Ishikawa (cell line): Measurements from ENCODE around the gene EIF2S1.

Source experiments
- CEBPB ChIP-seq: IDR thresholded peaks from 2 replicates; pipeline ENCODE4 v1.6.1; 2012
- CREB1 ChIP-seq: IDR thresholded peaks from 2 replicates; pipeline ENCODE4 v1.6.1; 2012; ENCODE audit warnings: low read depth
- EGR1 ChIP-seq: IDR thresholded peaks from 2 replicates; pipeline ENCODE4 v1.6.1; 2012
- EP300 ChIP-seq: IDR thresholded peaks from 2 replicates; pipeline ENCODE4 v1.6.1; 2012; ENCODE audit warnings: borderline replicate concordance
- FOXM1 ChIP-seq: IDR thresholded peaks from 2 replicates; pipeline ENCODE4 v1.6.1; 2012; ENCODE audit warnings: low read depth, borderline replicate concordance
- NFIC ChIP-seq: IDR thresholded peaks from 2 replicates; pipeline ENCODE4 v1.6.1; 2012
- RAD21 ChIP-seq: IDR thresholded peaks from 2 replicates; pipeline ENCODE4 v1.6.1; 2012; ENCODE audit warnings: low read depth
- REST ChIP-seq: IDR thresholded peaks from 2 replicates; pipeline ENCODE4 v1.6.1; 2012; ENCODE audit warnings: low read depth, mild to moderate bottlenecking
- TAF1 ChIP-seq: IDR thresholded peaks from 2 replicates; pipeline ENCODE4 v1.6.1; 2012; ENCODE audit warnings: low read depth, mild to moderate bottlenecking
- TCF12 ChIP-seq: IDR thresholded peaks from 2 replicates; pipeline ENCODE4 v1.6.1; 2012; ENCODE audit warnings: low read depth
- TEAD4 ChIP-seq: IDR thresholded peaks from 2 replicates; pipeline ENCODE4 v1.6.1; 2012
- USF1 ChIP-seq: IDR thresholded peaks from 2 replicates; pipeline ENCODE4 v1.6.1; 2012
- YY1 ChIP-seq: IDR thresholded peaks from 2 replicates; pipeline ENCODE4 v1.6.1; 2012; ENCODE audit warnings: low read depth
- ZBTB7A ChIP-seq: IDR thresholded peaks from 2 replicates; pipeline ENCODE4 v1.6.1; 2012; ENCODE audit warnings: low read depth
- TF ChIP-seq, protein P1 (sequence below): IDR thresholded peaks from 2 replicates; pipeline ENCODE4 v1.6.1; 2012

Gene EIF2S1

DNA sequence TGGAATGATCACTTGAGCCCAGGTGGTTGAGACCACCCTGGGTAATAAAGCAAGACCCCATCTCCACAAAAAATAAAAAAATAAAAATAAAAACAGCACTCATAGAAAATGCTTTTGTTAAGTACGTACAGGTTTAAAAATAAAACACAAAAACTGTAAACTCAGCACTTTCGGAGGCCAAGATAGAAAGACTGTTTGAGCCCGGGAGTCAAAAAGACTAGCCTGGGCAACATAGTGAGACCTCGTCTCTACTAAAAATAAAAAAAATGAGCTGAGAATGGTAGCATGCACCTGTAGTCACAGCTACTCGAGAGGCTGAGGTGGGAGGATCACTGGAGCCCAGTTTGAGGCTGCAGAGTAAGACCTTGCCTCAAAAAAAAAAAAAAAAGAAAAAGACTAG, 8.1 kb upstream of the EIF2S1 start:
- TF ChIP-seq CEBPB (no peak), FOXM1 (no peak)

GRCh38 chr14:67357186-67357968, 2.8 kb upstream of the EIF2S1 start:
- no peak for TF ChIP-seq TCF12
- no peak for TF ChIP-seq ZBTB7A
- no peak for TF ChIP-seq FOXM1
- TF ChIP-seq CEBPB: no peak
- TF ChIP-seq, protein P1, sequence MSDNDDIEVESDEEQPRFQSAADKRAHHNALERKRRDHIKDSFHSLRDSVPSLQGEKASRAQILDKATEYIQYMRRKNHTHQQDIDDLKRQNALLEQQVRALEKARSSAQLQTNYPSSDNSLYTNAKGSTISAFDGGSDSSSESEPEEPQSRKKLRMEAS: no peak
- TF ChIP-seq USF1: no peak
- no peak for TF ChIP-seq TEAD4
- TF ChIP-seq REST: no peak
- no peak for TF ChIP-seq RAD21
- no peak for TF ChIP-seq EGR1
- no peak for TF ChIP-seq TAF1
- TF ChIP-seq EP300: no peak
- TF ChIP-seq YY1: no peak
- TF ChIP-seq NFIC: no peak
- no peak for TF ChIP-seq CREB1

DNA sequence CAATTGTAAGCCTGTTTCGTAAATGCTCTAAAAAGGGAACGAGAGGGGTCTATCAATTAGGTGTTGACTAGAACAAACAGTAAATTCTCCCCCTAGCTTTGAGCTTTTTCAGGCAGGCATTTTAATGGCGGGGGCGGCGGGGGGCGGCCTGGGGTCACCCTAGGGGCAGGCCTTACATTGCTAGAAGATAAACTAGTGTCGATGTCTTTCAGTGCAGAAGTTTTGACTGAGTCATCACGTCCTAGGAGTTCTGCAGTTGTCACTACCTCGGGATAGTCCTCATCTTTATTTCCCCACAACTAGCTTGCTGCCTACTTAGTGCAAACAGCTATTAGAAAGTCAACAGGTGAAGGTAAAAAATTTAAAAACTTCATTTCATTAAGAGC, 2.2 kb upstream of the EIF2S1 start:
- TF ChIP-seq ZBTB7A: no peak
- no peak for TF ChIP-seq REST
- TF ChIP-seq EGR1: no peak
- no peak for TF ChIP-seq CEBPB
- TF ChIP-seq TEAD4: no peak
- no peak for TF ChIP-seq EP300
- TF ChIP-seq FOXM1: no peak
- TF ChIP-seq TCF12: no peak
- no peak for TF ChIP-seq CREB1
- TF ChIP-seq TAF1: no peak
- TF ChIP-seq NFIC: no peak
- TF ChIP-seq USF1: no peak
- TF ChIP-seq YY1: no peak
- TF ChIP-seq, protein P1: no peak
- no peak for TF ChIP-seq RAD21

DNA sequence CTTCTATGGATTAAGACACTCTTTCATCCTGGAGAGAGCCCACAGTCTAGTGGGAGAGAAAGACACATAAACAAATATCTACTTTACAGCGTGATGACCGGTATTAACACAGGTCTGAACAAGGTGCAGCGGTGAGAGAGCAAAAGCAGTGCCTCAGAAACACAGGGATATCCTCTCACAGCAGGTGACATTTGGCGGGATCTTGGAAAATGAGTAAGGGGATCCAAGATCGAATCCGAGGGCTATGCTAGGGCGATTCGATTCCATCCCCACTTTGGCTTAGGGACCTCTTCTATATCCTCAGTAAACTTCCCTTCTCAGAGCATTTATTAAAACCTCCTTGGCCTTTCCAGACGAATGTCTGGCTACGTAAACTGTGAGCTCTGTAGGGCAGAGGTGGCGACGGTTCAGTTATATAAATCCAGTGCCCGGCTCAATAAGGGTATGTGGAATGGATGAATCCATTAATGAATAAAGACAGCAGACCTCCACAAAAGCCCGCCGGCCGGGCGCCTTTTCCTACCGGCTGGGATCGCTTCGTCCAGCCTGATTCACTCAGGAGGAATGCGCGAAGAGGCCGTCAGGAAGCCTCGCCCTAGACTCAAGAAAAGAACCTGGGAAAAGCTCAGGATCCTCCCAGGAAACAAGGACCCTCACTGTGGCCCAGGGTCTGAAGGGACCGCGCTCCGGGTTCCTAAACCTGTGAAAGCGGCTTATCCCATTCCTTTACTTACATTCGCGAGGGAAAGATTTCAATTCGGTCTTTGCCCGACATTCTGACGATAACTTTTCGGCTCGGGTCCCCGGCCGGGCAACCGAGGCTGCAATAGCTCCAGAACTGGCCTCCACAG, 979 bp upstream of the EIF2S1 start:
- peak; percentile 6; the same call in 1 of the 2 replicates for TF ChIP-seq TAF1
- no peak for TF ChIP-seq ZBTB7A

DNA sequence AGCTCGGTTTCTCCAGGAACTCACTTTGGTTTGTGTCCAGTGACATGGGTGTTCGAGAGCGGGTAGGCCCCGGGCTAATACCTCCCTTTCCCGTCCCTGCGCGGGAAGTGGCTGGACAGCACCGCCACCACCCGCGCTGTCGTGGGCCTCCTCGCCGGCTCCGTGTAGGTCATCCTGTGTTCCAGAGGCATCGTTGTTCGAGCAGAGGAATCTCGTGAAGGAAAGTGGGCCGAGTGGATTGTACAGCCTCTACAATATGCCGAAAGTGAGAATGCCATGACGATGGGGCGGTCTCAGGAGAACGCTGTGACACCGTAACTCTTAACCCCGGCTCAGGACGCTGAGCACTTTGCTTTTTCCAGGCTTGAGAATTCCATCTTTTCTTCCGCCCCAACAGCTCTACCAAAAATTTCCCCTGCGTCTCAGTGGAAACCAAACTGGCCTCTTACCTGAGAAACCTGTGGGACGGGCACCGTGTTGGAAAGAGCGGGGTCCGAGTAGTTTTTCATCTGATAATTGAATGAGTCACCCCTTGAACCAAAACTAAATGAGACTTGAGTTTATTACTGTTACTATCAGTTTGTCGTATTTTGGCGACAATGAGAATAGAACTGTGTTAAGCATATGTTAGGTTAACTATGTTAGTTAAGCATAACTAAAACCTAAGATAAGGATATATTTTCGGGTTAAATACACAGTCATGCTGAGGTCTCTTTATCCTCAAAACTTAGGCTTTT, 510 bp downstream of the EIF2S1 start:
- TF ChIP-seq TCF12 (no peak; the same call in 1 of the 2 replicates), EP300 (no peak), FOXM1 (no peak), NFIC (no peak), ZBTB7A (no peak), CREB1 (no peak), RAD21 (no peak), TAF1 (no peak; the same call in 1 of the 2 replicates), EGR1 (no peak), USF1 (no peak), REST (peak; percentile 59), TEAD4 (no peak), YY1 (no peak)
- TF ChIP-seq, protein P1: peak; percentile 3; the same call in 1 of the 2 replicates
